Transverse colon (tissue), 4 donors: ENCODE measurements around the gene SIX3. TPM values are rescaled to one million over a fixed set of nuclear protein-coding genes. Genes with fewer than 3 reads are reported as not detected.
A peak's percentile ranks its signal among the peaks of the same experiment; 100 is the strongest.

Experiments used
- DNase-seq: peaks from one replicate; pipeline ENCODE4 v3.0.0-alpha.2; 2019
- H3K27ac ChIP-seq, 4 donors: fragments of 200-600 bp; sonication (generic); 2 replicates each; pipeline ENCODE4 v1.5.1; 2016 to 2018; ENCODE audit warnings: inconsistent platforms in 4 of 4
- H3K27me3 ChIP-seq: fragments of 200-600 bp; sonication (generic); 2 replicates; pipeline ENCODE4 v1.5.1; 2017; ENCODE audit warnings: inconsistent platforms
- H3K36me3 ChIP-seq, 4 donors: fragments of 200-600 bp; sonication (generic); 2 replicates each; pipeline ENCODE4 v1.5.1; 2017 to 2019; ENCODE audit warnings: inconsistent platforms in 4 of 4
- H3K4me1 ChIP-seq, 4 donors: fragments of 200-600 bp; sonication (generic); 2 replicates each; pipeline ENCODE4 v1.5.1; 2017 to 2020; ENCODE audit warnings: inconsistent platforms in 4 of 4
- H3K4me3 ChIP-seq, 4 donors: fragments of 200-600 bp; sonication (generic); 1 replicate in 1 of 4; 2 replicates in 3 of 4; pipeline versions ENCODE4 v1.5.1 to v1.6.1; 2017 to 2019; ENCODE audit warnings: inconsistent platforms in 4 of 4
- H3K9me3 ChIP-seq, 2 donors: fragments of 200-600 bp; sonication (generic); 2 replicates each; pipeline ENCODE4 v1.5.1; 2017 to 2019; ENCODE audit warnings: inconsistent platforms in 2 of 2
- EP300 ChIP-seq: sonication (generic); formaldehyde crosslinking; IDR thresholded peaks from one replicate; pipeline ENCODE4 v1.6.1; 2017; ENCODE audit warnings: antibody characterized with exemption, low read depth
- POLR2A ChIP-seq: fragments of 450-650 bp; IDR thresholded peaks from one replicate; pipeline ENCODE4 v1.6.1; 2016; ENCODE audit warnings: antibody characterized with exemption, mild to moderate bottlenecking, moderate library complexity
- POLR2AphosphoS5 ChIP-seq, 3 donors: sonication (generic); formaldehyde crosslinking; IDR thresholded peaks; one replicate each; pipeline ENCODE4 v1.6.1; 2016; ENCODE audit warnings: antibody characterized with exemption in 3 of 3
- WGBS, 2 donors: methylation state at CpG; one replicate each; pipeline ENCODE4 v1.1.5; 2018; ENCODE audit warnings: low coverage in 1 of 2; 5-methylcytosine and 5-hydroxymethylcytosine counted together
- in situ Hi-C, 4 donors: fragments of 200-750 bp; cut with MboI; loops; one replicate each; pipeline versions ENCODE4 v1.15.0 to v1.15.1; 2017; ENCODE audit warnings: low sequenced_read_pairs in 3 of 4, low pct_ligation_motif_present in 1 of 4, low pct_unique_long_range_greater_than_20kb in 1 of 4
- intact Hi-C: fragments of 100-400 bp; cut with DNase I; formaldehyde crosslinking; loops from one replicate; pipeline ENCODE4 v1.15.1; 2023; ENCODE audit warnings: low total_unique reads
- total RNA-seq, 4 donors: library from RNA; depleted of rRNA; stranded (reverse); fragments of >200 nt; gene quantifications; one replicate each; pipeline ENCODE4 v1.1.0, GENCODE V29; 2016
- TF ChIP-seq, protein P1 (sequence below), 5 experiments: fragments of 200-600 bp in 3 of 5; fragments of 450-650 bp in 2 of 5; sonication (generic) in 3 of 5; IDR thresholded peaks; 1 replicate in 2 of 5; 2 replicates in 3 of 5; pipeline ENCODE4 v1.5.1; 2016 to 2017; ENCODE audit warnings: antibody characterized with exemption in 5 of 5, inconsistent platforms in 3 of 5, mild to moderate bottlenecking in 2 of 5, moderate library complexity in 1 of 5

Gene SIX3
- total RNA-seq, 4 donors from 2014 or later, result not detected

DNA sequence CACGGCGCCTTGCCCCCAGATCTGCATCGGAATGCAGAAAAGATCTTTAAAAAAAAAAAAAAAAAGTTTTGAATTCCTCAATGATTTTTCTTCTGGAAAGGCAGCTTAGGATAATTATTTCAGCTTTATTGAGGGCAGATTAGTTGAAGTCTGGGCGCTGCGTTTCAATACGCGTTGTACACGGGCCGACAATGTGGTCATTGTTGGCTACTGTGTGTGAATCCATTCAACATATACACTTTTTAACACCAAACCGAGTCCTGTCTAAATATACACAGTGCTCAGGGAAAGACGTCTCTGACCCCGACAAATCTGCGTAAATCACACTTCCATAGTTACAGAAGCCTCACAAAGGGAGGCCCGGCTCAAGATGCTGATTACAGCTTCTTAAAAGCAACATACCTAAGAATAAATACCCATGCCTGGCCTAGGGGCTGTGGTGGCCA, 1.4 kb upstream of the SIX3 start:
- WGBS, 2 donors, result 33 to 54% methylated on average over 7 to 14 of the region's 14 CpGs
- no peaks in the 10 kb centered on the region for H3K9me3 ChIP-seq
- no peak for DNase-seq
- no peak overlapping the region for H3K27ac ChIP-seq
- in situ Hi-C loops, result no loop called here
- intact Hi-C loops, result no loop called here
- peaks cover 21 to 67% (median 50%) of the 10 kb centered on the region in 4 donors for H3K4me1 ChIP-seq
- H3K4me3 ChIP-seq, result no peak overlapping the region
- H3K36me3 ChIP-seq, result no peaks in the 10 kb centered on the region
- peaks cover 100% of the 10 kb centered on the region for H3K27me3 ChIP-seq
- TF ChIP-seq, protein P1, sequence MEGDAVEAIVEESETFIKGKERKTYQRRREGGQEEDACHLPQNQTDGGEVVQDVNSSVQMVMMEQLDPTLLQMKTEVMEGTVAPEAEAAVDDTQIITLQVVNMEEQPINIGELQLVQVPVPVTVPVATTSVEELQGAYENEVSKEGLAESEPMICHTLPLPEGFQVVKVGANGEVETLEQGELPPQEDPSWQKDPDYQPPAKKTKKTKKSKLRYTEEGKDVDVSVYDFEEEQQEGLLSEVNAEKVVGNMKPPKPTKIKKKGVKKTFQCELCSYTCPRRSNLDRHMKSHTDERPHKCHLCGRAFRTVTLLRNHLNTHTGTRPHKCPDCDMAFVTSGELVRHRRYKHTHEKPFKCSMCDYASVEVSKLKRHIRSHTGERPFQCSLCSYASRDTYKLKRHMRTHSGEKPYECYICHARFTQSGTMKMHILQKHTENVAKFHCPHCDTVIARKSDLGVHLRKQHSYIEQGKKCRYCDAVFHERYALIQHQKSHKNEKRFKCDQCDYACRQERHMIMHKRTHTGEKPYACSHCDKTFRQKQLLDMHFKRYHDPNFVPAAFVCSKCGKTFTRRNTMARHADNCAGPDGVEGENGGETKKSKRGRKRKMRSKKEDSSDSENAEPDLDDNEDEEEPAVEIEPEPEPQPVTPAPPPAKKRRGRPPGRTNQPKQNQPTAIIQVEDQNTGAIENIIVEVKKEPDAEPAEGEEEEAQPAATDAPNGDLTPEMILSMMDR (IDR thresholded peaks at IDR 0.05), result no peak
- TF ChIP-seq POLR2A (no peak), POLR2AphosphoS5 (IDR thresholded peaks at IDR 0.05) (no peak), EP300 (no peak)

DNA sequence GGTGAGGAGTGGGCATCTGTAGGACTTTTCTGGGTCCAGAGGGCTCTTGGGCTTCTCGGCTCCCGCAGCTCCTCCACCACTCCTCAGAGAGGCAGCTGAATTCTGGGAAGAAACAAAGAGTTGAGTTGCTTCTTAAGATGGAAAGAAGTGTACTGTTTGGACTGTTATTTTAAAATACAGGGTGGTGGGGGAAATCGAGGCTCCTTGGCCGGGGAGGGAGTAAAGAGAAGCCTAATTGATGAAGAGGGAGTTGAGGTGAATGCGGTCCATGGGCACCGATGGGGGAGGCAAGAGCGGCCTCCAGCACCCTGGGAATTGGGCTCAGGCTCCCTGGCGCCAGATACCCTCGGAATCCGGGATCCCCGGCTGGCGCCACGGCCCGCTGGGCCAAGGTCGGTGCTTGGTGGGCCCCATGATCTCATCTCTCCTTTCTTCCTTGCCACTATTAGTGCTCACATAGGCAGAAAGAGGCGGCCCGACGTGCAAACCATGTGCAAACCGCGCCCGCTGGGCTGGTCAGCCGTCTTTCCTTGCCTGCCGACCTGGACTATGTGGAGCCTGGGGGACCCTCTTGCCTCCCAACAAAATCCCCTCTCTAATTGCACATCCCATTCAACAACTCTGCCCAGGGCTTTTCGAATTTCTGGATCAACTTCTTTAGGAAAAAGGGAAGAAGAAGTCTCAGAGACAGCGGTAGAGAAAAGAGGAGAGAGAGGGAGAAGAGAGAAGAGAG, 604 bp upstream of the SIX3 start:
- in situ Hi-C loops, result no loop called here
- intact Hi-C loops, result no loop called here
- peaks cover 21 to 59% (median 47%) of the 10 kb centered on the region in 4 donors for H3K4me1 ChIP-seq

DNA sequence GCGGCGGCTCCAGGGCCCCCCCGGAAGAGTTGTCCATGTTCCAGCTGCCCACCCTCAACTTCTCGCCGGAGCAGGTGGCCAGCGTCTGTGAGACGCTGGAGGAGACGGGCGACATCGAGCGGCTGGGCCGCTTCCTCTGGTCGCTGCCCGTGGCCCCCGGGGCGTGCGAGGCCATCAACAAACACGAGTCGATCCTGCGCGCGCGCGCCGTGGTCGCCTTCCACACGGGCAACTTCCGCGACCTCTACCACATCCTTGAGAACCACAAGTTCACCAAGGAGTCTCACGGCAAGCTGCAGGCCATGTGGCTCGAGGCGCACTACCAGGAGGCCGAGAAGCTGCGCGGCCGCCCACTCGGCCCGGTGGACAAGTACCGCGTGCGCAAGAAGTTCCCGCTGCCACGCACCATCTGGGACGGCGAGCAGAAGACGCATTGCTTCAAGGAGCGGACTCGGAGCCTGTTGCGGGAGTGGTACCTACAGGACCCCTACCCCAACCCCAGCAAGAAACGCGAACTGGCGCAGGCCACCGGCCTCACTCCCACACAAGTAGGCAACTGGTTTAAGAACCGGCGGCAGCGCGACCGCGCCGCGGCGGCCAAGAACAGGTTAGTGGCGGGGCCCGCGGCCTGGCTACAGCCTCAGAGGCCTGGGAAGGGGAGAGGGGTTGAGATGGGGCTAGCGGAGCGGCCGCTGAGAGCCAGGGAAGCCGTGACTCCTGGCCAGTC, 965 bp downstream of the SIX3 start:
- intact Hi-C loops (no loop called here), in situ Hi-C loops (no loop called here)
- no peaks in the 10 kb centered on the region for H3K9me3 ChIP-seq
- 15 to 17% methylated on average over 12 to 32 of the region's 69 CpGs for WGBS, 2 donors
- no peaks in the 10 kb centered on the region for H3K36me3 ChIP-seq
- no peak overlapping the region for H3K27ac ChIP-seq
- H3K4me3 ChIP-seq, result peak overlapping the region in 1 of 4 donors; percentile 41
- DNase-seq, result no peak
- TF ChIP-seq, protein P1 (IDR thresholded peaks at IDR 0.05), result no peak
- TF ChIP-seq POLR2A (no peak), EP300 (no peak), POLR2AphosphoS5 (IDR thresholded peaks at IDR 0.05) (no peak)
- peaks cover 100% of the 10 kb centered on the region for H3K27me3 ChIP-seq
- peaks cover 21 to 56% (median 45%) of the 10 kb centered on the region in 4 donors for H3K4me1 ChIP-seq

More for the DNA sequence above, 604 bp upstream of the SIX3 start:
- WGBS, 2 donors, result 13 to 17% methylated on average over 8 to 25 of the region's 25 CpGs
- Histone ChIP-seq H3K9me3 (no peaks in the 10 kb centered on the region), H3K4me3 (peak overlapping the region in 2 of 4 donors; percentile 10 to 41), H3K27me3 (peaks cover 100% of the 10 kb centered on the region), H3K36me3 (no peaks in the 10 kb centered on the region), H3K27ac (no peak overlapping the region)
- DNase-seq, result no peak
- no peak for TF ChIP-seq EP300
- TF ChIP-seq, protein P1 (IDR thresholded peaks at IDR 0.05), result no peak
- no peak for TF ChIP-seq POLR2AphosphoS5 (IDR thresholded peaks at IDR 0.05)
- no peak for TF ChIP-seq POLR2A

DNA sequence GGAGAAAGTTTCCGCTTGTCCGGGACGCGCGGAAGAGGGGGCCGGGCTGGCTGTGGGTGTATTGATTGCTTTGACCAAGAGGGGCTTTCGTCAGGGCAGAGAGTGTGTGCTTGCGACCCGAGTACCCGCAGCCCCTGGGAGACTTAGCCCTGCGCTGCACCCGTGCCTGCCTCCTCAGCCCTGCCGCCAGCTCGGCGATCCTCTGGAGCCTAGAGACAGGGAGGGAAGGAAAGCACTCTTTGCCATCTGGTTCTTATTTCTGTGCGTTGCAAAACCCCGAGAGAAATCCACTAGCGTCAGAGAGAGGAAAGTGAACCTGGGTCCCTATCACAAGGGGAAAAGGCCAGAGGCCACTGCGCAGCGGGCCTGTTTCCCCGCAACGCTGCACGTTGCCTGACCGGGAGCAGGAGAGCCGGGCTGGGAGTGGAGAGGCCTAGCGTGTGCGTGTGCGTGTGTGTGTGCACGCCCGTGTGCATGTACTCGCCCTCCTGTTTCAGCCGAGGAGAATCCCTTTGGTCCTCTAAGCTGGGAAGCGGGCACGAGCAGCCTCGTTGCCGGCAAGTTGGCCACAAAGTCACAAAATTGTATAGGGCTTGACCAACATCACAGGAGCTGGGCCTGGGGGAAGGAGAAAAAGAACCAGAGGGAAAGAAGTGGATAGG, 1.7 kb downstream of the SIX3 start:
- in situ Hi-C loops (no loop called here), intact Hi-C loops (no loop called here)
- Histone ChIP-seq H3K9me3 (no peaks in the 10 kb centered on the region), H3K27me3 (peaks cover 100% of the 10 kb centered on the region), H3K36me3 (no peaks in the 10 kb centered on the region), H3K4me3 (peak overlapping the region in 1 of 4 donors; percentile 41), H3K27ac (no peak overlapping the region), H3K4me1 (peaks cover 17 to 49% (median 39%) of the 10 kb centered on the region in 4 donors)
- no peak for TF ChIP-seq POLR2AphosphoS5 (IDR thresholded peaks at IDR 0.05)
- DNase-seq, result no peak
- 44% methylated on average over 36 of the region's 36 CpGs; no CpG with 5 or more reads in 1 of the 2 donors for WGBS, 2 donors
